Motor neuron (in vitro differentiated cells): ENCODE measurements around the gene KRTAP9-1. TPM values are rescaled to one million over a fixed set of nuclear protein-coding genes. Genes with fewer than 3 reads are reported as not detected.
A peak's percentile ranks its signal among the peaks of the same experiment; 100 is the strongest.
"Not testable (repeated sequence)": the region's sequence is repeated elsewhere in the genome, so short reads cannot be mapped to it uniquely, and the experiment has no call there.

ENCODE experiments used
- ATAC-seq, 8 experiments: fragments of 200-7000 bp; cut with Tn5 transposase; replicated peaks in 6 of 8; 2 replicates each; pipeline ENCODE4 v1.8.0; 2021; ENCODE audit warnings: mild to moderate bottlenecking in 8 of 8, moderate library complexity in 8 of 8
- H3K27ac ChIP-seq, 2 donors: fragments of 250-450 bp; sonication (Bioruptor Pico); 2 replicates each; pipeline ENCODE4 v1.9.0; 2021; ENCODE audit warnings: antibody characterized with exemption in 2 of 2, mild to moderate bottlenecking in 2 of 2, moderate library complexity in 1 of 2
- H3K4me1 ChIP-seq, 2 donors: fragments of 250-450 bp; sonication (Bioruptor Pico); replicated peaks in 1 of 2; 2 replicates each; pipeline ENCODE4 v1.6.1; 2021; ENCODE audit warnings: antibody characterized with exemption in 2 of 2, mild to moderate bottlenecking in 2 of 2, moderate library complexity in 1 of 2
- H3K4me3 ChIP-seq, 5 donors: fragments of 250-450 bp; sonication (Bioruptor Pico); 2 replicates each; pipeline ENCODE4 v1.9.0; 2021; ENCODE audit warnings: antibody characterized with exemption in 5 of 5, mild to moderate bottlenecking in 5 of 5, moderate library complexity in 4 of 5
- WGBS, 10 experiments: fragments of 450-650 bp; shearing (Covaris generic); methylation state at CpG; one replicate each; pipeline ENCODE4 v1.0.0; 2022; 5-methylcytosine and 5-hydroxymethylcytosine counted together
- in situ Hi-C, 9 experiments: fragments of 400-800 bp; cut with MboI; loops; one replicate each; pipeline ENCODE4 v1.15.0; 2021; ENCODE audit warnings: low sequenced_read_pairs in 9 of 9, low pct_unique_long_range_greater_than_20kb in 2 of 9; ENCODE audit not compliant: unreplicated experiment in 9 of 9
- total RNA-seq, 8 experiments: library from RNA; unstranded; fragments of 300-600 nt; gene quantifications; 2 replicates each; pipeline versions ENCODE4 v1.2.3 to v1.2.4, GENCODE V29; 2022

The KRTAP9-1 gene
- total RNA-seq = not detected

DNA sequence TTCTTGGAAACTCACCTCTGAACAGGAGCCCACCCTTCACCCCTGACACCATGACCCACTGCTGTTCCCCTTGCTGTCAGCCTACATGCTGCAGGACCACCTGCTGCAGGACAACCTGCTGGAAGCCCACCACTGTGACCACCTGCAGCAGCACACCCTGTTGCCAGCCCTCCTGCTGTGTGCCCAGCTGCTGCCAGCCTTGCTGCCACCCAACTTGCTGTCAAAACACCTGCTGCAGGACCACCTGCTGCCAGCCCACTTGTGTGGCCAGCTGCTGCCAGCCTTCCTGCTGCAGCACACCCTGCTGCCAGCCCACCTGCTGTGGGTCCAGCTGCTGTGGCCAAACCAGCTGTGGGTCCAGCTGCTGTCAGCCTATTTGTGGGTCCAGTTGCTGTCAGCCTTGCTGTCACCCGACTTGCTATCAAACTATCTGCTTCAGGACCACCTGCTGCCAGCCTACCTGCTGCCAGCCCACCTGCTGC is at the start of gene KRTAP9-1:
Gene KRTAP9-1 (plus strand): TSS at position 51 of the 482 bp plus-strand sequence. CDS start 0 bp downstream, at position 51.
- H3K4me1 ChIP-seq, H3K4me3 ChIP-seq, ATAC-seq, H3K27ac ChIP-seq, in situ Hi-C loops: not testable (repeated sequence)
- WGBS, 10 experiments = 60 to 80% (median 80%) methylated on average over 1 of the region's 1 CpG; no CpG with 5 or more reads in 7 of the 10 experiments

DNA sequence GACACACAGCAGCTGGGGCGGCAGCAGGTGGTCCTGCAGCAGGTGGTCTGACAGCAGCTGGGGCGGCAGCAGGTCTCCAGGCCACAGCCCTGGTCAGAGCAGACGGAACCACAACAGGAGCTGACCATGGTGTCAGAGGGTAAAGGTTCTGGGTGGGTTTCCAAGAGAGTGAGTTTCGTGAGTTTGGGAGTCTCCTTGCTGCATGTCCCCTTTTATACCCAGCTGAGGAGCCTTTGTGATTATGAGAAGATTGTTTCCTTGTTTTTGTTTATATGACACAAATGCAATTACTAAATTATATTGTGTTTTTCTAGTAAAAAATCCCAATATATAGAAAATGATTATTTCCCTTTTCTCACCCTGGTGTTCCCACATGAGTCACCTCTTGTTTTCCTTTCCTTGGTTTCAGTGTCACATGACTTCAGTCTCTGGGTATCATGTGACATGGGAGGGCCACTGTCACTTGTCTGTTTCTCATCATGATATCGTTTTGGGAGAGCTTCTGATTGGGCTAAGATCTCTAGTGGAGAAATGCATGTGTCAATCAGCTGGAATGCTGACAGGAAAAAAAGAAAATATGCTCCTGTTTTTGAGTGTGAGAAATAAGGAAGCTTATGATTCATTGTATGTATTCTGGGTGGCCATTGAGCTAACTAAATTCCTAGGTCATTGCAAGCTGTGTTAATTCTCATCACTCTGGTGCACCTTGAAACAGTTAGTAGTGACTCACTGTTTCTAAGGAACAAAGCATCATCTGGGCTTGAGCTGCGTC is 49.1 kb upstream of the KRTAP9-1 start, which contains the start of gene KRTAP4-6:
Gene KRTAP4-6 (minus strand): TSS at position 185 of the 772 bp plus-strand sequence. CDS start 57 bp downstream, at position 128.
- 0 to 100% (median 64%) methylated on average over 1 to 4 of the region's 6 CpGs; no CpG with 5 or more reads in 2 of the 10 experiments for WGBS, 10 experiments
- no peak within 1 kb of the TSS for H3K27ac ChIP-seq
- peak in 1 of 8 experiments; percentile 48 for ATAC-seq

GRCh38 chr17:41141361-41141760 is 48.3 kb upstream of the KRTAP9-1 start:
- no peak overlapping the region for H3K4me3 ChIP-seq
- in situ Hi-C loops = no loop called here
- no peaks in the 10 kb centered on the region for H3K4me1 ChIP-seq
- no peak for ATAC-seq
- no peak overlapping the region for H3K27ac ChIP-seq

More for the DNA sequence above, 49.1 kb upstream of the KRTAP9-1 start, which contains the start of gene KRTAP4-6:
- H3K4me3 ChIP-seq = no peak within 1 kb of the TSS
- in situ Hi-C loops = no loop called here
- H3K4me1 ChIP-seq = no peaks in the 10 kb centered on the region

- WGBS, 10 experiments = 38 to 100% (median 83%) methylated on average over 1 of the region's 1 CpG
- H3K4me3 ChIP-seq = no peak overlapping the region
- in situ Hi-C loops = no loop called here
These were observed 44.8 kb upstream of the KRTAP9-1 start for GRCh38 chr17:41144846-41145245.

DNA sequence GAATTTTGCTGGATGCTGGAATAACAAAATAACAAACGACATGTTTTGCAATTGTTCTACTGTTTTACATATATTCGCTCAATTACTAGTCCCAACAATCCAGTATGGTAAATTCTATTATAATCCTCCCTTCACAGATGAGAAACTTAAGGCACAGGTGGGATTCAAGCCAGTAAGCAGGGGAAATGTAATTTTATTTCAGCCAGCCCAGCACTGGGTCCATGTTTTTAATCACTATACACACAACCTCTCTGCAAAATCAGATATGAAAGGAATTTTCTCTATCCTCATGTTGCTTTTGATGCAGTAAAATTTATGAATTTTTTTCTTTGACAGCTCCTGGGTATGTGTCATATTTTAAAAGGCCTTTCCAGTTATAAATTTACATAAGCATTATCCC is 44.4 kb upstream of the KRTAP9-1 start:
- in situ Hi-C loops = no loop called here
- no peak for ATAC-seq
- no peak overlapping the region for H3K4me3 ChIP-seq
- H3K4me1 ChIP-seq = no peaks in the 10 kb centered on the region
- 20 to 100% (median 64%) methylated on average over 1 to 2 of the region's 2 CpGs; no CpG with 5 or more reads in 2 of the 10 experiments for WGBS, 10 experiments
- no peak overlapping the region for H3K27ac ChIP-seq

More at GRCh38 chr17:41144846-41145245, 44.8 kb upstream of the KRTAP9-1 start:
- no peak for ATAC-seq
- H3K27ac ChIP-seq = no peak overlapping the region
- no peaks in the 10 kb centered on the region for H3K4me1 ChIP-seq

DNA sequence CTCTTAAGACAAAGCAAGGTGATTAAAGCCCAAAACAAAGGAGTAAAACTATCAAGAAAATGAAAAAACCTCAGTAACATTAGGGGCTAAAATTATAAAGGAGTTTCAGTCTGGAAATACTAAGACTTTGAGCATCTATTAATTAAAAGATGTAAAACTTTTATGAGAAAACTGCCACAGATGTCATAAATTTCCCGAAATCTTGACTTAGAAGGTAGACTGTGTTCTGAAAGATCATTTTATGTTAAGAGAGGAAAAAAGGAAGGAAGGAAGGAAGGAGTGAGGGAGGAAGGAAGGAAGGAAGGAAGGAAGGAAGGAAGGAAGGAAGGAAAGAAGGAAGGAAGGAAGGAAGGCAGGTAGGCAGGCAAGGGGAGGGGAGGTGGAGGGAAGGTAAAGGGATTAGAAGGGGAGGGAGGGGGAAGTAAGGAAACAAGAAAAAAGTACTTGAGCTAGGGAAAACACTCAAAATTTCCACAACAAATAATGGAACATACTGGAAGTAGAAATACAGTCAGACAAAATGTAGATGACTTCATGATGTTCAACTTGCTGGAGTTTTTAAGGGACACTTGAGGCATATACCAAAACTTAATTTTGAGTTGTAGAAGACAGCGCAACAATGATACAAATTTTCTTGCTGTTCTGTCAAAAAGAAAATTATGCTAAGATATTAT is 42.0 kb upstream of the KRTAP9-1 start:
- in situ Hi-C loops = no loop called here
- H3K27ac ChIP-seq = no peak overlapping the region
- no peak overlapping the region for H3K4me3 ChIP-seq
- H3K4me1 ChIP-seq = no peaks in the 10 kb centered on the region
- no peak for ATAC-seq
- WGBS, 10 experiments = 29 to 100% (median 98%) methylated on average over 1 to 2 of the region's 2 CpGs; no CpG with 5 or more reads in 2 of the 10 experiments

DNA sequence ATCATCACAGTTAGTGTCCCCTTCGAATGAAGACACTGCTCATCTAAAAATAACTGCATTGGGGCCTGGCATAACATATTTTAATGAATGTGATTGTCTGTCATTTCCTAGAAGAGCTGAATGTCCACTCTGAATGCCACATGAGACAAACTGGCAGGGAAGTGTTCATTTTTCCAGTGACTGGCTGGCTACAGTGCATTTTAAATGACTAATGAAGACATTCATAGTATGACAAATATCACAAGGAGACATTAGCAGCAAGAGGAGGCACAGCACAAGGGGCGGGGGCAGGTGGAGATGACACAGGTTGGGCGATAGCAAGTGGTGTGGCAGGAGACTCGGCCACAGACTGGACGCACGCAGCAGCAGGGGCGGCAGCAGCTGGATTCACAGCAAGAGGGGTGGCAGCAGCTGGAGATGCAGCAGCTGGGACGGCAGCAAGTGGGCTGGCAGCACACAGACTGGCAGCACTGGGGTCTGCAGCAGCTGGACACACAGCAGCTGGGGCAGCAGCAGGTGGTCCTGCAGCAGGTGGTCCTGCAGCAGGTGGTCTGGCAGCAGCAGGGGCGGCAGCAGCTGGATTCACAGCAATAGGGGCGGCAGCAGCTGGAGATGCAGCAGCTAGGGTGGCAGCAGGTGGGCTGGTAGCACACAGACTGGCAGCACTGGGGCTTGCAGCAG is 40.6 kb upstream of the KRTAP9-1 start:
- H3K4me3 ChIP-seq, H3K27ac ChIP-seq, in situ Hi-C loops, H3K4me1 ChIP-seq: not testable (repeated sequence)
- ATAC-seq = peak in 2 of 8 experiments; percentile 36 to 46
- 0 to 87% (median 47%) methylated on average over 1 to 5 of the region's 10 CpGs; no CpG with 5 or more reads in 4 of the 10 experiments for WGBS, 10 experiments

DNA sequence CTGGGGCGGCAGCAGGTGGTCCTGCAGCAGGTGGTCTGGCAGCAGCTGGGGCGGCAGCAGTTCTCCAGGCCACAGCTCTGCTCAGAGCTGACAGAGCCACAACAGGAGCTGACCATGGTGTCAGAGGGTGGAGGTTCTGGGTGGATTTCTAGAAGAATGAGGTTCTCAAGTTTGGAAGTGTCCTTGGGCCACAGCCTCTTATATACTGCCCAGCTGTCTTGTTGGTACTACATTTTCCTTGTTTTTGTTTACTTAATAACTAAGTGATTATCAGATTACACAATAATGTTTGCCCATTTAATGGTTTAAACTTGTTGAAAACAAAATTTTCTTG is 40.1 kb upstream of the KRTAP9-1 start, which contains the start of gene KRTAP4-5:
Gene KRTAP4-5 (minus strand): TSS at position 174 of the 334 bp plus-strand sequence. CDS start 58 bp downstream, at position 116.
- WGBS, 10 experiments = 40 to 100% methylated on average over 1 of the region's 2 CpGs; no CpG with 5 or more reads in 8 of the 10 experiments
- H3K4me3 ChIP-seq = no peak within 1 kb of the TSS
- no peak within 1 kb of the TSS for H3K27ac ChIP-seq
- no peaks in the 10 kb centered on the region for H3K4me1 ChIP-seq
- in situ Hi-C loops = no loop called here
- no peak for ATAC-seq

GRCh38 chr17:41150026-41150425 is 39.7 kb upstream of the KRTAP9-1 start:
- ATAC-seq = no peak
- in situ Hi-C loops = no loop called here
- 40 to 89% (median 83%) methylated on average over 2 to 4 of the region's 4 CpGs; no CpG with 5 or more reads in 4 of the 10 experiments for WGBS, 10 experiments
- no peak overlapping the region for H3K4me3 ChIP-seq
- H3K27ac ChIP-seq = no peak overlapping the region
- no peaks in the 10 kb centered on the region for H3K4me1 ChIP-seq

DNA sequence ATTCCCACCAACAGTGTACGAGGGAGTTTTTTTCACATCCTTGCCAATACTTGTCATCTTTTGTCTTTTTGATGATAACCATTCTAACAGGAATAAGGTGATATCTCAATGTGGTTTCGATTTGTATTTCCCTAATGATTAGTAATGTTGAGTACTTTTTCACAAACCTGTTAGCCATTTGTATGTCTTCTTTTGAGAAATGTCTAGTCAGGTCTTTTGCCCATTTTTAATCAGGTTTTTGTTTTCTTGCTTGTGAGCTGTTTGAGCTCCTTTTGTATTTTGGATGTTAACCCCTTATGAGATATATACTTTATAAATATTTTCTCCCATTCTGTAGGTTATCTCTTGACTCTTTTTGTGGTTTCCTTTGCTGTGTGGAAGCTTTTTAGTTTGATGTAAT is 38.2 kb upstream of the KRTAP9-1 start:
- no peak for ATAC-seq
- no peaks in the 10 kb centered on the region for H3K4me1 ChIP-seq
- in situ Hi-C loops = no loop called here
- H3K27ac ChIP-seq = no peak overlapping the region
- 6 to 79% (median 40%) methylated on average over 1 to 2 of the region's 2 CpGs; no CpG with 5 or more reads in 1 of the 10 experiments for WGBS, 10 experiments
- no peak overlapping the region for H3K4me3 ChIP-seq

DNA sequence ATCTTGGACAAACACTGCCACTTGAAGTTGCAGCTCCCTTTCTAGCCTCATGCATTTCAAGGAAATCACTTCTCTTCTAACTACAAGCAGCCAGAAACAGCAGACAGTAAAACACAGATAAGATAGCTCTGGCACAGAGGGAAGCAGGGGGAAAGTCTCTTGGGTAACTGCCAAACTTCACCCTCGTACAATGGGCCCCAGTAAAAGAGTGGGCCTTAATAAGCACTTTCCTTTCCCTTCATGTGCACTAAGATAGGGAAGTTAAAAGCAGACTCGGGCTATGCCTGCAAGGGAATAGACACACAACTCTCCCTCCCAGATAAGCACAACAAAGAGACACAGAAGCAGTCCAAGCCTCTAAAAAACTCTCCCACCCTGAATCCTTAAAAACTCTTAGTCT is 35.8 kb upstream of the KRTAP9-1 start:
- Histone ChIP-seq H3K4me1 (no peaks in the 10 kb centered on the region), H3K27ac (no peak overlapping the region), H3K4me3 (no peak overlapping the region)
- WGBS, 10 experiments = 20 to 61% (median 39%) methylated on average over 1 to 2 of the region's 2 CpGs; no CpG with 5 or more reads in 4 of the 10 experiments
- in situ Hi-C loops = no loop called here
- ATAC-seq = no peak

- H3K4me3 ChIP-seq, in situ Hi-C loops, H3K4me1 ChIP-seq, H3K27ac ChIP-seq, ATAC-seq: not testable (repeated sequence)
- 100% methylated on average over 2 of the region's 3 CpGs; no CpG with 5 or more reads in 9 of the 10 experiments for WGBS, 10 experiments
These were observed 29.5 kb upstream of the KRTAP9-1 start for GRCh38 chr17:41160190-41160589.

GRCh38 chr17:41160648-41161047 is 29.0 kb upstream of the KRTAP9-1 start, which contains the start of gene KRTAP4-4:
Gene KRTAP4-4, minus strand, starts transcription at chr17:41160748. Its CDS starts 57 bp downstream, at chr17:41160691.
- Histone ChIP-seq H3K27ac (no peak within 1 kb of the TSS), H3K4me1 (no peaks in the 10 kb centered on the region), H3K4me3 (no peak within 1 kb of the TSS)
- WGBS, 10 experiments = 50 to 100% methylated on average over 1 of the region's 1 CpG; no CpG with 5 or more reads in 8 of the 10 experiments
- in situ Hi-C loops = no loop called here
- ATAC-seq = no peak
